Endodermal cell (in vitro differentiated cells): ENCODE results near the gene CROCC2. TPM values are rescaled to one million over a fixed set of nuclear protein-coding genes. Genes with fewer than 3 reads are reported as not detected.

Source experiments
- DNase-seq: peaks from one replicate; pipeline ENCODE4 v3.0.0-alpha.2; 2017
- H3K27ac ChIP-seq: 2 replicates; pipeline ENCODE4 v1.5.1; 2013; ENCODE audit warnings: mild to moderate bottlenecking, low read depth, low read length, moderate library complexity
- H3K27me3 ChIP-seq: 2 replicates; pipeline ENCODE4 v1.6.1; 2013; ENCODE audit warnings: mild to moderate bottlenecking, low read length, moderate library complexity; ENCODE audit not compliant: insufficient read depth, control insufficient read depth, poor library complexity, severe bottlenecking
- H3K36me3 ChIP-seq: 2 replicates; pipeline ENCODE4 v1.7.0; 2013; ENCODE audit warnings: mild to moderate bottlenecking, low read length, moderate library complexity; ENCODE audit not compliant: control insufficient read depth, insufficient read depth
- H3K4me1 ChIP-seq: one replicate; pipeline ENCODE4 v1.7.0; 2013; ENCODE audit warnings: low read length; ENCODE audit not compliant: control insufficient read depth, insufficient read depth
- H3K4me3 ChIP-seq: 2 replicates; pipeline ENCODE4 v1.5.1; 2013; ENCODE audit warnings: mild to moderate bottlenecking, low read length, moderate library complexity
- H3K9ac ChIP-seq: 2 replicates; pipeline ENCODE4 v1.6.1; 2013; ENCODE audit warnings: mild to moderate bottlenecking, low read length, moderate library complexity; ENCODE audit not compliant: poor library complexity, severe bottlenecking; ENCODE audit errors: extremely low read depth
- H3K9me3 ChIP-seq: 2 replicates; pipeline ENCODE4 v1.6.1; 2013; ENCODE audit warnings: mild to moderate bottlenecking, low read length, moderate library complexity; ENCODE audit not compliant: control insufficient read depth
- H3K27ac Mint-ChIP-seq: 2 replicates; pipeline ENCODE4 v1.8.0; 2020; ENCODE audit warnings: mixed read lengths
- H3K27me3 Mint-ChIP-seq: 2 replicates; pipeline ENCODE4 v1.8.0; 2021; ENCODE audit warnings: mild to moderate bottlenecking, mixed read lengths; ENCODE audit not compliant: insufficient read depth
- H3K36me3 Mint-ChIP-seq: 2 replicates; pipeline ENCODE4 v1.8.0; 2020; ENCODE audit warnings: low read depth, mixed read lengths
- H3K4me1 Mint-ChIP-seq: 2 replicates; pipeline ENCODE4 v1.8.0; 2020; ENCODE audit warnings: mixed read lengths
- H3K4me3 Mint-ChIP-seq: 2 replicates; pipeline ENCODE4 v1.8.0; 2020; ENCODE audit warnings: mild to moderate bottlenecking, moderate library complexity, mixed read lengths
- H3K9me3 Mint-ChIP-seq: 2 replicates; pipeline ENCODE4 v1.8.0; 2020; ENCODE audit warnings: mild to moderate bottlenecking, mixed read lengths
- CTCF ChIP-seq: fragments of 200-600 bp; sonication (generic); conservative IDR thresholded peaks from 2 replicates; pipeline ENCODE4 v1.5.0; 2021; ENCODE audit warnings: antibody characterized with exemption, mild to moderate bottlenecking
- WGBS, 2 experiments: methylation state at CpG; one replicate each; pipeline versions ENCODE4 v1.1.5 to v1.1.7; 2013; ENCODE audit warnings: missing lambda C conversion rate in 2 of 2, mixed read lengths in 1 of 2; ENCODE audit not compliant: insufficient coverage in 1 of 2, insufficient read length in 1 of 2; 5-methylcytosine and 5-hydroxymethylcytosine counted together
- total RNA-seq, 2 donors: library from RNA; stranded (reverse); fragmentation: NEBNext Ultra II Directional in 1 of 2; extraction: Animal tissue kit (Norgen Biotek cat#: 25700) in 1 of 2; gene quantifications; 2 replicates in 1 of 2; 3 replicates in 1 of 2; pipeline ENCODE4 v1.2.1, GENCODE V29; 2021

CROCC2 gene
- total RNA-seq, 2 donors from 2014 or later, result not detected

- no peaks in the 10 kb centered on the region for H3K9me3 Mint-ChIP-seq
- H3K4me3 Mint-ChIP-seq, result no peak overlapping the region
- Histone ChIP-seq H3K4me3 (no peak overlapping the region), H3K4me1 (no peaks in the 10 kb centered on the region), H3K27me3 (no peaks in the 10 kb centered on the region), H3K9ac (no peak overlapping the region), H3K36me3 (no peaks in the 10 kb centered on the region), H3K9me3 (no peaks in the 10 kb centered on the region), H3K27ac (no peak overlapping the region)
- 93 to 98% methylated on average over 17 to 24 of the region's 24 CpGs for WGBS, 2 experiments
- no peak for TF ChIP-seq CTCF
- no peaks in the 10 kb centered on the region for H3K36me3 Mint-ChIP-seq
- peak overlapping the region; percentile 8 for H3K27ac Mint-ChIP-seq
- peak; percentile 32 for DNase-seq
- H3K27me3 Mint-ChIP-seq, result no peaks in the 10 kb centered on the region
- H3K4me1 Mint-ChIP-seq, result no peaks in the 10 kb centered on the region
Measured at GRCh38 chr2:240928476-240929363, 22.6 kb downstream of the CROCC2 start.

GRCh38 chr2:240929364-240930095, 23.4 kb downstream of the CROCC2 start:
- Mint-ChIP-seq H3K9me3 (no peaks in the 10 kb centered on the region), H3K27ac (no peak overlapping the region), H3K27me3 (no peaks in the 10 kb centered on the region), H3K36me3 (no peaks in the 10 kb centered on the region), H3K4me3 (no peak overlapping the region), H3K4me1 (no peaks in the 10 kb centered on the region)
- Histone ChIP-seq H3K4me3 (no peak overlapping the region), H3K36me3 (no peaks in the 10 kb centered on the region), H3K27ac (no peak overlapping the region), H3K9ac (no peak overlapping the region), H3K27me3 (no peaks in the 10 kb centered on the region), H3K9me3 (no peaks in the 10 kb centered on the region), H3K4me1 (no peaks in the 10 kb centered on the region)
- TF ChIP-seq CTCF, result no peak
- WGBS, 2 experiments, result 88 to 90% methylated on average over 1 to 10 of the region's 10 CpGs
- DNase-seq, result peak; percentile 35

GRCh38 chr2:240930096-240930630, 24.0 kb downstream of the CROCC2 start:
- Histone ChIP-seq H3K27me3 (no peaks in the 10 kb centered on the region), H3K9me3 (no peaks in the 10 kb centered on the region), H3K9ac (no peak overlapping the region), H3K4me3 (no peak overlapping the region), H3K4me1 (no peaks in the 10 kb centered on the region), H3K27ac (no peak overlapping the region), H3K36me3 (no peaks in the 10 kb centered on the region)
- no peaks in the 10 kb centered on the region for H3K27me3 Mint-ChIP-seq
- 89% methylated on average over 3 to 12 of the region's 12 CpGs for WGBS, 2 experiments
- H3K36me3 Mint-ChIP-seq, result no peaks in the 10 kb centered on the region
- no peak for TF ChIP-seq CTCF
- no peaks in the 10 kb centered on the region for H3K9me3 Mint-ChIP-seq
- H3K27ac Mint-ChIP-seq, result no peak overlapping the region
- peak; percentile 28 for DNase-seq
- H3K4me3 Mint-ChIP-seq, result no peak overlapping the region
- no peaks in the 10 kb centered on the region for H3K4me1 Mint-ChIP-seq
